ENCODE results near the gene PI4K2A.

PI4K2A gene

GRCh38 chr10:97701438-97702069 is 61.1 kb downstream of the PI4K2A start:
- no peaks in the 10 kb centered on the region for H3K27me3 ChIP-seq (ENCODE audit: control insufficient read depth in 1 of 2, insufficient read depth in 2 of 2, low read length in 2 of 2)
- H3K4me1 ChIP-seq (ENCODE audit: control insufficient read depth in 1 of 2, insufficient read depth in 2 of 2, low read length in 2 of 2): peaks cover 0 to 9% of the 10 kb centered on the region in 2 donors
- no peak overlapping the region for H3K9ac ChIP-seq (ENCODE audit: low read depth in 1 of 2, low read length in 2 of 2)
- no peaks in the 10 kb centered on the region for H3K9me3 ChIP-seq (ENCODE audit: control insufficient read depth in 1 of 2, low read length in 2 of 2)
- no peak overlapping the region for H3K27ac ChIP-seq (ENCODE audit: low read depth, low read length)
- H3K36me3 ChIP-seq (ENCODE audit: control insufficient read depth in 1 of 2, insufficient read depth in 2 of 2, low read length in 2 of 2): no peaks in the 10 kb centered on the region
- H3K4me3 ChIP-seq (ENCODE audit: low read depth in 1 of 2, low read length in 2 of 2): no peak overlapping the region

GRCh38 chr10:97703398-97704067 is 63.1 kb downstream of the PI4K2A start:
- Histone ChIP-seq H3K27ac (ENCODE audit: low read depth, low read length) (no peak overlapping the region), H3K27me3 (ENCODE audit: control insufficient read depth in 1 of 2, insufficient read depth in 2 of 2, low read length in 2 of 2) (no peaks in the 10 kb centered on the region), H3K4me3 (ENCODE audit: low read depth in 1 of 2, low read length in 2 of 2) (no peak overlapping the region), H3K36me3 (ENCODE audit: control insufficient read depth in 1 of 2, insufficient read depth in 2 of 2, low read length in 2 of 2) (no peaks in the 10 kb centered on the region), H3K4me1 (ENCODE audit: control insufficient read depth in 1 of 2, insufficient read depth in 2 of 2, low read length in 2 of 2) (no peaks in the 10 kb centered on the region), H3K9me3 (ENCODE audit: control insufficient read depth in 1 of 2, low read length in 2 of 2) (no peaks in the 10 kb centered on the region), H3K9ac (ENCODE audit: low read depth in 1 of 2, low read length in 2 of 2) (no peak overlapping the region)

- Histone ChIP-seq H3K27me3 (ENCODE audit: control insufficient read depth in 1 of 2, insufficient read depth in 2 of 2, low read length in 2 of 2) (no peaks in the 10 kb centered on the region), H3K36me3 (ENCODE audit: control insufficient read depth in 1 of 2, insufficient read depth in 2 of 2, low read length in 2 of 2) (no peaks in the 10 kb centered on the region), H3K9ac (ENCODE audit: low read depth in 1 of 2, low read length in 2 of 2) (no peak overlapping the region), H3K9me3 (ENCODE audit: control insufficient read depth in 1 of 2, low read length in 2 of 2) (no peaks in the 10 kb centered on the region), H3K27ac (ENCODE audit: low read depth, low read length) (no peak overlapping the region), H3K4me1 (ENCODE audit: control insufficient read depth in 1 of 2, insufficient read depth in 2 of 2, low read length in 2 of 2) (no peaks in the 10 kb centered on the region), H3K4me3 (ENCODE audit: low read depth in 1 of 2, low read length in 2 of 2) (no peak overlapping the region)
Observed at GRCh38 chr10:97704341-97704740, 63.9 kb downstream of the PI4K2A start.

GRCh38 chr10:97705006-97705670 is 64.7 kb downstream of the PI4K2A start:
- H3K36me3 ChIP-seq (ENCODE audit: control insufficient read depth in 1 of 2, insufficient read depth in 2 of 2, low read length in 2 of 2): no peaks in the 10 kb centered on the region
- H3K9me3 ChIP-seq (ENCODE audit: control insufficient read depth in 1 of 2, low read length in 2 of 2): no peaks in the 10 kb centered on the region
- no peaks in the 10 kb centered on the region for H3K4me1 ChIP-seq (ENCODE audit: control insufficient read depth in 1 of 2, insufficient read depth in 2 of 2, low read length in 2 of 2)
- no peaks in the 10 kb centered on the region for H3K27me3 ChIP-seq (ENCODE audit: control insufficient read depth in 1 of 2, insufficient read depth in 2 of 2, low read length in 2 of 2)
- H3K27ac ChIP-seq (ENCODE audit: low read depth, low read length): no peak overlapping the region
- H3K4me3 ChIP-seq (ENCODE audit: low read depth in 1 of 2, low read length in 2 of 2): no peak overlapping the region
- H3K9ac ChIP-seq (ENCODE audit: low read depth in 1 of 2, low read length in 2 of 2): no peak overlapping the region

GRCh38 chr10:97707134-97707861 is 66.8 kb downstream of the PI4K2A start:
- H3K27ac ChIP-seq (ENCODE audit: low read depth, low read length): no peak overlapping the region
- H3K4me3 ChIP-seq (ENCODE audit: low read depth in 1 of 2, low read length in 2 of 2): no peak overlapping the region
- H3K36me3 ChIP-seq (ENCODE audit: control insufficient read depth in 1 of 2, insufficient read depth in 2 of 2, low read length in 2 of 2): no peaks in the 10 kb centered on the region
- H3K27me3 ChIP-seq (ENCODE audit: control insufficient read depth in 1 of 2, insufficient read depth in 2 of 2, low read length in 2 of 2): no peaks in the 10 kb centered on the region
- H3K9me3 ChIP-seq (ENCODE audit: control insufficient read depth in 1 of 2, low read length in 2 of 2): no peaks in the 10 kb centered on the region
- H3K9ac ChIP-seq (ENCODE audit: low read depth in 1 of 2, low read length in 2 of 2): no peak overlapping the region
- no peaks in the 10 kb centered on the region for H3K4me1 ChIP-seq (ENCODE audit: control insufficient read depth in 1 of 2, insufficient read depth in 2 of 2, low read length in 2 of 2)

- Histone ChIP-seq H3K36me3 (ENCODE audit: control insufficient read depth in 1 of 2, insufficient read depth in 2 of 2, low read length in 2 of 2) (no peaks in the 10 kb centered on the region), H3K27me3 (ENCODE audit: control insufficient read depth in 1 of 2, insufficient read depth in 2 of 2, low read length in 2 of 2) (no peaks in the 10 kb centered on the region), H3K4me1 (ENCODE audit: control insufficient read depth in 1 of 2, insufficient read depth in 2 of 2, low read length in 2 of 2) (peaks cover 3 to 4% of the 10 kb centered on the region in 2 donors), H3K27ac (ENCODE audit: low read depth, low read length) (no peak overlapping the region), H3K4me3 (ENCODE audit: low read depth in 1 of 2, low read length in 2 of 2) (no peak overlapping the region), H3K9me3 (ENCODE audit: control insufficient read depth in 1 of 2, low read length in 2 of 2) (no peaks in the 10 kb centered on the region), H3K9ac (ENCODE audit: low read depth in 1 of 2, low read length in 2 of 2) (no peak overlapping the region)
Observed at GRCh38 chr10:97708167-97708566, 67.7 kb downstream of the PI4K2A start.

GRCh38 chr10:97708976-97709946 is 68.8 kb downstream of the PI4K2A start:
- H3K27ac ChIP-seq (ENCODE audit: low read depth, low read length): no peak overlapping the region
- H3K9me3 ChIP-seq (ENCODE audit: control insufficient read depth in 1 of 2, low read length in 2 of 2): no peaks in the 10 kb centered on the region
- H3K9ac ChIP-seq (ENCODE audit: low read depth in 1 of 2, low read length in 2 of 2): no peak overlapping the region
- H3K4me3 ChIP-seq (ENCODE audit: low read depth in 1 of 2, low read length in 2 of 2): no peak overlapping the region
- H3K4me1 ChIP-seq (ENCODE audit: control insufficient read depth in 1 of 2, insufficient read depth in 2 of 2, low read length in 2 of 2): peaks cover 4 to 10% of the 10 kb centered on the region in 2 donors
- H3K27me3 ChIP-seq (ENCODE audit: control insufficient read depth in 1 of 2, insufficient read depth in 2 of 2, low read length in 2 of 2): no peaks in the 10 kb centered on the region
- H3K36me3 ChIP-seq (ENCODE audit: control insufficient read depth in 1 of 2, insufficient read depth in 2 of 2, low read length in 2 of 2): no peaks in the 10 kb centered on the region

- H3K27ac ChIP-seq (ENCODE audit: low read depth, low read length): no peak overlapping the region
- no peaks in the 10 kb centered on the region for H3K36me3 ChIP-seq (ENCODE audit: control insufficient read depth in 1 of 2, insufficient read depth in 2 of 2, low read length in 2 of 2)
- H3K27me3 ChIP-seq (ENCODE audit: control insufficient read depth in 1 of 2, insufficient read depth in 2 of 2, low read length in 2 of 2): no peaks in the 10 kb centered on the region
- H3K9me3 ChIP-seq (ENCODE audit: control insufficient read depth in 1 of 2, low read length in 2 of 2): no peaks in the 10 kb centered on the region
- H3K9ac ChIP-seq (ENCODE audit: low read depth in 1 of 2, low read length in 2 of 2): no peak overlapping the region
- peaks cover 4 to 21% of the 10 kb centered on the region in 2 donors for H3K4me1 ChIP-seq (ENCODE audit: control insufficient read depth in 1 of 2, insufficient read depth in 2 of 2, low read length in 2 of 2)
- H3K4me3 ChIP-seq (ENCODE audit: low read depth in 1 of 2, low read length in 2 of 2): no peak overlapping the region
Observed at GRCh38 chr10:97711640-97712572, 71.4 kb downstream of the PI4K2A start.
